ENCODE measurements around the gene TUBB3. TPM values are rescaled to one million over a fixed set of nuclear protein-coding genes. Genes with fewer than 3 reads are reported as not detected.
A peak's percentile ranks its signal among the peaks of the same experiment; 100 is the strongest.
"Not testable (repeated sequence)": the region's sequence is repeated elsewhere in the genome, so short reads cannot be mapped to it uniquely, and the experiment has no call there.

TUBB3 gene
- total RNA-seq, 1 experiment from 2014 or later, result 1,289 TPM

DNA sequence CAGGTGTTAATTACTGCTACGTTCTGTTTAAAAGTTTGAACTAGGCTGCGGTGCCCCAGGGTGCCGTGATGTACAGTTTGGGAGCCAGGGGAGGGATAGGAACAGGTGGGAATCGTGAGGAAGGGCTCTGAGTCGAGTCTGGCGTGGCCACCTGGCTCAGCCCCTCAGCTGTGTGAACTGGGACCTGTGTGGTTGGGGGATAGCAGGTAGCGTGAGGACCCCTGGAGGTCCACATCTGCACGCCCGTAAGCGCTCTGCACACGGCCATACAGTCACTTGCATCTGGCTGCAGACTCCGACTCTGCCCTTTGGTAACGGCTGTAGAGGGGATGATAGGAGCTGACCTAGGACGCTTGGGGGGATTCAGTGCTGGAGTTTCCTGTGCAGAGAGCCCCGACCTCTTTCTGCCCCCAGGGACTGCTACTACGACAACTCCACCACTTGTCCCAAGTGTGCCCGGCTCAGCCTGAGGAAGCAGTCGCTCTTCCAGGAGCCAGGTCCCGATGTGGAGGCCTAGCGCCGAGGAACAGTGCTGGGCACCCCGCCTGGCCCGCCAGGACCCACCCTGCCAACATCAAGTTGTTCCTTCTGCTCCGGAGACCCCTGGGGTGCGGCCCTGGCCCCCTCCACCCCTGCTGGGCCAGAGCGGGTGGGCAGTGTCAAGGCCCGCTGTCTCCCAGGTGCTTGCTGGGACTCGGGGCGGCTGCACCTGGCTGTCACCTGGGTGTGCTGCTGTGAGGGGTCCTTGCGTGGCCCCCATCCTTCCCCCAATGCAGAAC, 42.5 kb downstream of the TUBB3 start:
- no peak overlapping the region for H3K4me3 ChIP-seq
- H3K36me3 ChIP-seq, result peaks cover 66% of the 10 kb centered on the region
- no peaks in the 10 kb centered on the region for H3K27me3 ChIP-seq
- no peak for DNase-seq
- no peaks in the 10 kb centered on the region for H3K9me3 ChIP-seq

DNA sequence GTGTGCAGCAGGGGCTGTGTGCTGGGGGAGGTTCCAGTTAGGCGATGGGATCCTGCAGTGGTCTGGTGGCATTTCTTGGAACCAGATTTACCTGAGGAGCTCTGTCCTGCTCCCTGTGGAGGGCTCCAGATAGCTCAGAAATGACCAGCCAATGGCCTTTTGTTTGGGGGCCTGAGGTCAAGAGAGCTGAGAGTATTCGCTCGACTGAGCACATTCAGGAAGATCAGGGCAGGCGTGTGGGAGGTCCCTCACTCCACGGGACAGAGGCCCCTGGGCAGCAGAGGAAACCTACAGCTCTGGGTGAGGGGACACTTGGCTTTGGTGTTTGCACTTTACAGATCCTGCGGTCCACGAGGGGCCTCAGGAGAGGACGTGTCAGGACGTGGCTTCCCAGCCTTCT, 43.6 kb downstream of the TUBB3 start:
- no peak for DNase-seq
- Histone ChIP-seq H3K36me3 (peaks cover 66% of the 10 kb centered on the region), H3K4me3 (no peak overlapping the region), H3K27me3 (no peaks in the 10 kb centered on the region), H3K9me3 (peaks cover 10% of the 10 kb centered on the region)

- not testable (repeated sequence) for H3K4me3 ChIP-seq, H3K27me3 ChIP-seq, DNase-seq
- H3K36me3 ChIP-seq, result peaks cover 62% of the 10 kb centered on the region
- H3K9me3 ChIP-seq, result peaks cover 13% of the 10 kb centered on the region
Observed at GRCh38 chr16:89967436-89967835, 44.3 kb downstream of the TUBB3 start.

GRCh38 chr16:89968074-89968473, 44.9 kb downstream of the TUBB3 start:
- not testable (repeated sequence) for H3K4me3 ChIP-seq, DNase-seq, H3K27me3 ChIP-seq
- H3K36me3 ChIP-seq, result peaks cover 59% of the 10 kb centered on the region
- H3K9me3 ChIP-seq, result peaks cover 13% of the 10 kb centered on the region

DNA sequence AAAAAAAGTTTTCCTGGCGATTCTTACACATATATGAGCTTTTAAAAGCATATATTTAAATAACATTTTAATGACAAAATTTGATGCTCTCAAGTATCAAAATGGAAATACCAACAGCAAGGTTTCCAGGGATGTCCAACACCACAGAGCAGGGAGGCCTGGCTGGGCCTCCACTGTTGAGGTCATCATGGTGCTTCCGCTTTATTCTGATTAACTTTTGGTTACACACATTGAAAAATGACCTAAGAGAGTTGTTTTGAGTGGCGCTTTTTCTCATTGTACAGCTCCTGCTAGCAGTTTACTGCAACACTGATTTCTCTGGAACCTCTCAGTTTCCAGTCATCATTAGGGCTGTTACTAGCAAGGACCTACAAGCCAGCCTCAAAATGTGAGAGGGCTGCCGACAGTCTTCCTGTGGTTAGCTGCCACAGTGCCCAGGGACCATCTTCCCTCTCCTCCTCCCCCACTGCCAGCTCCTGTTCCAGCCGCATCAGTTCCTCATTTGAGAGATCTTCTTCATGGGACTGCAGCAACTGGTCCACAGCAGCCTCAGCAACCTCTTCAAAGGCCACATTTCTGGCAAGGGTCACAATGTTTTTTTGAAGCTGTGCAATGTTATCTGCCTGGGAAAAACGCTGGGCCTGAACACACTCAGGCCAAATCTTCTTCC, 46.7 kb downstream of the TUBB3 start:
- DNase-seq, result no peak
- Histone ChIP-seq H3K9me3 (peaks cover 13% of the 10 kb centered on the region), H3K27me3 (no peaks in the 10 kb centered on the region)

GRCh38 chr16:89971495-89972243, 48.5 kb downstream of the TUBB3 start:
- no peaks in the 10 kb centered on the region for H3K27me3 ChIP-seq
- H3K4me3 ChIP-seq, result peak overlapping the region; percentile 97
- H3K36me3 ChIP-seq, result peaks cover 59% of the 10 kb centered on the region
- DNase-seq, result peak; percentile 53
- H3K9me3 ChIP-seq, result peaks cover 13% of the 10 kb centered on the region

More for the DNA sequence above, 46.7 kb downstream of the TUBB3 start:
- Histone ChIP-seq H3K36me3 (peaks cover 51% of the 10 kb centered on the region), H3K4me3 (no peak overlapping the region)

- no peaks in the 10 kb centered on the region for H3K27me3 ChIP-seq
- H3K36me3 ChIP-seq, result peaks cover 67% of the 10 kb centered on the region
- peaks cover 13% of the 10 kb centered on the region for H3K9me3 ChIP-seq
- DNase-seq, result peak; percentile 99
- peak overlapping the region; percentile 97 for H3K4me3 ChIP-seq
Observed at GRCh38 chr16:89972244-89973234, 49.4 kb downstream of the TUBB3 start.

DNA sequence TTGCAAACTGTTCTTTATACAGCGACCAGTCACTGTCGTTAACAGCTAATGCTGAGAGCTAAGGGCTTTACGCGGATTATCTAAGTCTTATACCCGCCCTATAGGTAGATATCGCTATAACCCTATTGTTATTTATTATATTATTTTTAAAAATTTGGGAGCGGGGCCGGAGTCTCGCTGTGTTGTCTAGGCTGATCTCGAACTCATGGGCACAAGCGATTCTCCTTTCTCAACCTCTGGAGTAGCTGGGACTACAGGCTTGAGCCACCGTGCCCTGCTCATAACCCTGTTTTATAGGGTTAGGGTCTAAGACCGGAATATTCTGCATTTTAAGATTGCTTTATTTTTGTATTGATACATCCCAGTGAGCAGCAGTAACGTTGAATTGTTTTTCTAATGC, 50.1 kb downstream of the TUBB3 start:
- no peaks in the 10 kb centered on the region for H3K27me3 ChIP-seq
- H3K36me3 ChIP-seq, result peaks cover 71% of the 10 kb centered on the region
- no peak for DNase-seq
- peaks cover 13% of the 10 kb centered on the region for H3K9me3 ChIP-seq
- peak overlapping the region; percentile 97 for H3K4me3 ChIP-seq

DNA sequence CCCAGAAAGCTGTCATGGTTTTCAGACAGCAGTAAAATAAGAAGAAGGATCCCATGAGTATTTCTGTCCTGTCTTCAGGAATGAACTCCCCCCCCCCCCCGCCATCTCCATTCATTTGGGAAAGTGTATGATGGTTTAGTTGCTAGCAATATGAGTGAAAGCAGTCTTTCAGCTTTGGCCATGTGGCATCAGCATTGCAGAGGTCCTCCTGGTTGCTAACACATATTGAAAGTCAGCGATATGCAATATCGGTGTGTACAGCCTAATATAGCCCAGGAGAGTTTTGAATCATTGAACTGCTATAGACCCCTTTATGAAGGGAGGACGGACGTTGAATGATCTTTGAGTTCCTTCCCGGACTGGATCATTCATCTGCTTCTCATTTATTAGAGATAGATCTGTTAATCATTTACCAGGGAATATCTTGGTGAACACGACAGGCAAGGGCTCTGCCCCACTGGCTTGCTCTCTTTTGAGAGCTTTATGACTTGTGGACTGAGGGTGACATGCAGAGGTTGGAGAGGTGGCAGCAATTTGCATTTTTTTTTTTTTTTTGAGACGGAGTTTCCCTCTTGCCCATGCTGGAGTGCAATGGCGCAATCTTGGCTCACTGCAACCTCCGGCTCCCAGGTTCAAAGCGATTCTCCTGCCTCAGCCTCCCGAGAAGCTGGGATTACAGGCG, 50.7 kb downstream of the TUBB3 start:
- Histone ChIP-seq H3K9me3 (peaks cover 13% of the 10 kb centered on the region), H3K36me3 (peaks cover 77% of the 10 kb centered on the region), H3K27me3 (no peaks in the 10 kb centered on the region), H3K4me3 (peak overlapping the region; percentile 97)
- no peak for DNase-seq

GRCh38 chr16:89974870-89975269, 51.7 kb downstream of the TUBB3 start:
- no peak overlapping the region for H3K4me3 ChIP-seq
- H3K36me3 ChIP-seq, result peaks cover 78% of the 10 kb centered on the region
- DNase-seq, result no peak
- H3K9me3 ChIP-seq, result peaks cover 13% of the 10 kb centered on the region
- no peaks in the 10 kb centered on the region for H3K27me3 ChIP-seq

GRCh38 chr16:89981414-89981813, 58.3 kb downstream of the TUBB3 start:
- no peak for DNase-seq
- Histone ChIP-seq H3K4me3 (no peak overlapping the region), H3K27me3 (no peaks in the 10 kb centered on the region), H3K9me3 (no peaks in the 10 kb centered on the region), H3K36me3 (peaks cover 91% of the 10 kb centered on the region)

DNA sequence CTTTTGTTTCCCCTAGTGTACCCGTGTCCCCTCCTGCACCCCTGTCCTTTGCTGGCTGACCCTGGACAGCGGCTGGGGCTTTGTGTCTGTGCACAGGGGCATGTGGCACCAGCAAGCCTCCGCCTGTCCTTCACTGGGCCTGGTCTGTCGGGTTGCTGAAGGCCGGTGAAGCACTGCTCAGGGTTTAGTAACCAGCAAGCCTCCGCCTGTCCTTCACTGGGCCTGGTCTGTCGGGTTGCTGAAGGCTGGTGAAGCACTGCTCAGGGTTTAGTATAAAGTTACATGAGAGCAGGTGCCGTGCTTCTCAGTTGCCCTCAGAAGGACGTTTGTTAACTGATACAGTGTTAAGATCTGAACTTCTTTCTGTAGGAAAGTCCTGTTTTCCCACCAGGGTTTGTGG, 59.2 kb downstream of the TUBB3 start:
- DNase-seq, result no peak
- no peak overlapping the region for H3K4me3 ChIP-seq
- H3K27me3 ChIP-seq, result no peaks in the 10 kb centered on the region
- peaks cover 92% of the 10 kb centered on the region for H3K36me3 ChIP-seq
- no peaks in the 10 kb centered on the region for H3K9me3 ChIP-seq

DNA sequence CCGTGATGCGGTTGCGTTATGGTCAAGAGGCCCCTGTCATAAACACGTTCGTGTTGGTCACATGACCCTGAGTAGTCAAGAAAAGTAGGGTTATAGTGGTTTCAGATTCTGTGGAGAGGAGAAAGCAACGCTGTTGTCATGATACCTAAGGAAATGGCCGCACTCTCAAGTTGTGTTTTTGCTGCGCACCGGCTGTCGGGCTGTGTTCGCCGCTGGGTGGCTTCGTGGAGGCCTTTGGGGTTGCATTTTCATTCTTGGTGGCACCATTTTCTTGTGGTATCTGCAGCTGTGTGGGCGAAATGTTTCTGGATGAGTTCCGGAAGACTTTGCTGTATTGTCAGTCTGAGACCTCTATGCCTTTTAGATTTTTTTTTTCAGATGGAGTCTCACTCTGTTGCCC, 60.4 kb downstream of the TUBB3 start:
- no peaks in the 10 kb centered on the region for H3K27me3 ChIP-seq
- peaks cover 90% of the 10 kb centered on the region for H3K36me3 ChIP-seq
- no peaks in the 10 kb centered on the region for H3K9me3 ChIP-seq
- no peak overlapping the region for H3K4me3 ChIP-seq
- no peak for DNase-seq

DNA sequence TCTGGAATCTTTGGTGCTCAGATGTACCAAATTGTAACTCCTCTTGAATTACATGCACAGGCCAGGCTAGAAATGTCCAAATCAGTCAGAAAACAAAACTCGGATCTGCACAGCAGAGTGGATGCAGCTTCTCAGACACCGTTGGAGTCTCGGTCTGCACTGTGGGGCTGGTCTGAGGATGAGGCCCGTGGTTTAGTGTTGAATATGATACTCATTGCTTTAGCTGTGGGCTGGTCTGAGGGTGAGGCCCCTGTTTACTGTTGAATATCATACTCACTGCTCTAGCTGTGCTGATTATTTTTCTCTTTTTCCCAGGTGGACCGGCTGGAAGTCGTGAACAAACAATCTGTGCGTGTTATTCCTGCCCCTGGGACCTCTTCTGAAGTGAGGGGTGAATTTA, 61.1 kb downstream of the TUBB3 start:
- Histone ChIP-seq H3K9me3 (no peaks in the 10 kb centered on the region), H3K36me3 (peaks cover 91% of the 10 kb centered on the region), H3K27me3 (no peaks in the 10 kb centered on the region), H3K4me3 (no peak overlapping the region)
- DNase-seq, result no peak

DNA sequence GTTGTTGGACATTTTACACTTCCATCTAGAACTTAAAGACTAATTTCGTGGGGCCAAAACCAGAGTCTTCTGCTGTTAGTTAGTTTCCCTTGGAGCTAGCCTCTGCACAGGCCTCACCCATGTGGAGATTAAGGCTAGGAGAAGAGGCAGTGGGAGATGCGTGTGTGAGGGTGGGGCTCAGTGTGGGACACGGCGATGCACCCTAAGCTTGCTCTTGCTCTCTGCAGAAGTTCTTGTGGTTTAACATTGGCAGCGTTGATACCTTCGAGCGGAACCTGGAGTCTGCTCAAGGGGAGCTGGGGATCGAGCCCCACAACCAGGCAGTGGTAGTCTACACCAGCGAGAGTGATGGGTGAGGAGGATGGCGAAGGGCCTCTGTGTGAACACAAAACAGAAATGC, 62.1 kb downstream of the TUBB3 start:
- no peak overlapping the region for H3K4me3 ChIP-seq
- peaks cover 88% of the 10 kb centered on the region for H3K36me3 ChIP-seq
- no peaks in the 10 kb centered on the region for H3K27me3 ChIP-seq
- DNase-seq, result no peak
- H3K9me3 ChIP-seq, result peaks cover under 1% of the 10 kb centered on the region; the same call in 1 of the 2 replicates
